Upper lobe of left lung (tissue), 4 donors: ENCODE results near the gene TTYH3.

Source experiments
- EP300 ChIP-seq, 4 donors: sonication (generic); formaldehyde crosslinking; IDR thresholded peaks; one replicate each; pipeline ENCODE4 v1.5.1; 2017; ENCODE audit warnings: antibody characterized with exemption in 4 of 4, control low read depth in 2 of 4
- TF ChIP-seq, protein P1 (sequence below), 6 experiments: fragments of 450-650 bp in 4 of 6; fragments of 200-600 bp in 2 of 6; sonication (generic) in 2 of 6; IDR thresholded peaks; one replicate each; pipeline ENCODE4 v1.5.1; 2016 to 2019; ENCODE audit warnings: antibody characterized with exemption in 6 of 6

DNA sequence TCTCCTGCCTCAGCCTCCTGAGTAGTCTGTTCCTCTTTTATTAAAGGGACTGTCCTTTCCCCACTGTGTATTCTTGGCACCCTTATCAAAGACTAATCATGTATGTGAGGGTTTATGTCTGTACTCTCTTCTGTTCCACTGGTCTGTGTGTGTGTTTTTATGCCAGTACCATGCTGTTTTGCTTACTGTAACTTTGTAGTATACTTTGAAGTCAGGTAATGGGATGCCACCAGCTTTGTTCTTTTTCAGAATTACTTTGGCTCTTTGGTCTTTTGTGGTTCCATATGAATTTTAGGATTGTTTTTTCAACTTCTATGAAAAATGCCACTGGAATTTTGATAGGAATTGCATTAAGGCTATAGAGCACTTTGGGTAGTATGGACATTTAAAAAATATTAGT is 42.1 kb downstream of the TTYH3 start:
- TF ChIP-seq, protein P1, sequence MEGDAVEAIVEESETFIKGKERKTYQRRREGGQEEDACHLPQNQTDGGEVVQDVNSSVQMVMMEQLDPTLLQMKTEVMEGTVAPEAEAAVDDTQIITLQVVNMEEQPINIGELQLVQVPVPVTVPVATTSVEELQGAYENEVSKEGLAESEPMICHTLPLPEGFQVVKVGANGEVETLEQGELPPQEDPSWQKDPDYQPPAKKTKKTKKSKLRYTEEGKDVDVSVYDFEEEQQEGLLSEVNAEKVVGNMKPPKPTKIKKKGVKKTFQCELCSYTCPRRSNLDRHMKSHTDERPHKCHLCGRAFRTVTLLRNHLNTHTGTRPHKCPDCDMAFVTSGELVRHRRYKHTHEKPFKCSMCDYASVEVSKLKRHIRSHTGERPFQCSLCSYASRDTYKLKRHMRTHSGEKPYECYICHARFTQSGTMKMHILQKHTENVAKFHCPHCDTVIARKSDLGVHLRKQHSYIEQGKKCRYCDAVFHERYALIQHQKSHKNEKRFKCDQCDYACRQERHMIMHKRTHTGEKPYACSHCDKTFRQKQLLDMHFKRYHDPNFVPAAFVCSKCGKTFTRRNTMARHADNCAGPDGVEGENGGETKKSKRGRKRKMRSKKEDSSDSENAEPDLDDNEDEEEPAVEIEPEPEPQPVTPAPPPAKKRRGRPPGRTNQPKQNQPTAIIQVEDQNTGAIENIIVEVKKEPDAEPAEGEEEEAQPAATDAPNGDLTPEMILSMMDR (IDR thresholded peaks at IDR 0.05): no peak
- no peak for TF ChIP-seq EP300 (IDR thresholded peaks at IDR 0.05)
